Measurements from ENCODE around the gene ARHGAP10. TPM values are rescaled to one million over a fixed set of nuclear protein-coding genes. Genes with fewer than 3 reads are reported as not detected.

ARHGAP10 gene
- total RNA-seq, 1 donor from 2014 or later = 20.2 TPM

GRCh38 chr4:148072789-148073188 is 340.9 kb downstream of the ARHGAP10 start:
- no peaks in the 10 kb centered on the region for H3K79me2 ChIP-seq (ENCODE audit: low read depth)
- H4K20me1 ChIP-seq (ENCODE audit: low read depth) = no peaks in the 10 kb centered on the region
- no peaks in the 10 kb centered on the region for H3F3A ChIP-seq (ENCODE audit: low read depth)
- Mint-ChIP-seq H3K27ac (no peak overlapping the region), H3K4me1 (peaks cover 10% of the 10 kb centered on the region), H3K4me3 (no peak overlapping the region), H3K36me3 (peaks cover 24% of the 10 kb centered on the region), H3K27me3 (ENCODE audit: insufficient read depth, low read depth) (no peaks in the 10 kb centered on the region), H3K9me3 (peaks cover 13% of the 10 kb centered on the region)
- no peak overlapping the region for H3K4me2 ChIP-seq
- H3K27ac ChIP-seq = no peak overlapping the region
- H3K27me3 ChIP-seq = no peaks in the 10 kb centered on the region
- no peak overlapping the region for H3K9ac ChIP-seq
- no peak overlapping the region for H2AFZ ChIP-seq (replicated peaks)
- no peak for DNase-seq (ENCODE audit: low spot score)
- TF ChIP-seq, protein P1, sequence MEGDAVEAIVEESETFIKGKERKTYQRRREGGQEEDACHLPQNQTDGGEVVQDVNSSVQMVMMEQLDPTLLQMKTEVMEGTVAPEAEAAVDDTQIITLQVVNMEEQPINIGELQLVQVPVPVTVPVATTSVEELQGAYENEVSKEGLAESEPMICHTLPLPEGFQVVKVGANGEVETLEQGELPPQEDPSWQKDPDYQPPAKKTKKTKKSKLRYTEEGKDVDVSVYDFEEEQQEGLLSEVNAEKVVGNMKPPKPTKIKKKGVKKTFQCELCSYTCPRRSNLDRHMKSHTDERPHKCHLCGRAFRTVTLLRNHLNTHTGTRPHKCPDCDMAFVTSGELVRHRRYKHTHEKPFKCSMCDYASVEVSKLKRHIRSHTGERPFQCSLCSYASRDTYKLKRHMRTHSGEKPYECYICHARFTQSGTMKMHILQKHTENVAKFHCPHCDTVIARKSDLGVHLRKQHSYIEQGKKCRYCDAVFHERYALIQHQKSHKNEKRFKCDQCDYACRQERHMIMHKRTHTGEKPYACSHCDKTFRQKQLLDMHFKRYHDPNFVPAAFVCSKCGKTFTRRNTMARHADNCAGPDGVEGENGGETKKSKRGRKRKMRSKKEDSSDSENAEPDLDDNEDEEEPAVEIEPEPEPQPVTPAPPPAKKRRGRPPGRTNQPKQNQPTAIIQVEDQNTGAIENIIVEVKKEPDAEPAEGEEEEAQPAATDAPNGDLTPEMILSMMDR (IDR thresholded peaks at IDR 0.05) = no peak
- no peak for TF ChIP-seq EZH2 (IDR thresholded peaks at IDR 0.05)
- no peak for TF ChIP-seq EZH2phosphoT487 (IDR thresholded peaks at IDR 0.05)
- no peaks in the 10 kb centered on the region for H3K4me1 ChIP-seq
- peaks cover 4% of the 10 kb centered on the region for H3K9me3 ChIP-seq (ENCODE audit: low read depth)
- no peaks in the 10 kb centered on the region for H3K36me3 ChIP-seq
- H3K4me3 ChIP-seq = no peak overlapping the region

DNA sequence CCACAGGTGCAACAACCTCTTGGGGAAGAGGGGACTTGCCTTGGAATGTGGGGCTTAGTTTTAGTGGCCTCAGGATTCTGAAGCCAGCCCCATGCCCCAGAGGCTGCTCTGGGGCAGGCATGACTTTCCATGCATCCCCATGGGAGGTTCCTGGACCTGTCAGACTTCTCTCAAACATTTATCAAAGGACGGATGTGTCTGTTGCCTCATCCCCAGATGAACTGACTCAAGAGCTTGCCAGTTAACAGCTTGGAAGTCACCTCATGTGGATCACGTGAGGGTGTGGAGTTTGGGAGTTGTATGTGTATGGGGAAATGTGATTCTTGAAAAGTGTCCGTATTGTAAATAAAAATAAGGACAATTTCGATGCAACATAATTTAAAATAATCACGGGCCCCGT is 341.5 kb downstream of the ARHGAP10 start:
- no peak overlapping the region for H3K4me3 ChIP-seq
- no peak overlapping the region for H3K27ac ChIP-seq
- H3K36me3 ChIP-seq = no peaks in the 10 kb centered on the region
- no peak overlapping the region for H3K9ac ChIP-seq
- peaks cover 24% of the 10 kb centered on the region for H3K36me3 Mint-ChIP-seq
- TF ChIP-seq, protein P1 (IDR thresholded peaks at IDR 0.05) = no peak
- TF ChIP-seq EZH2phosphoT487 (IDR thresholded peaks at IDR 0.05) = no peak
- no peaks in the 10 kb centered on the region for H3K27me3 Mint-ChIP-seq (ENCODE audit: insufficient read depth, low read depth)
- peaks cover 10% of the 10 kb centered on the region for H3K4me1 Mint-ChIP-seq
- H4K20me1 ChIP-seq (ENCODE audit: low read depth) = no peaks in the 10 kb centered on the region
- H3K4me1 ChIP-seq = no peaks in the 10 kb centered on the region
- peaks cover 13% of the 10 kb centered on the region for H3K9me3 Mint-ChIP-seq
- no peak overlapping the region for H3K4me3 Mint-ChIP-seq
- H3K4me2 ChIP-seq = no peak overlapping the region
- no peaks in the 10 kb centered on the region for H3K79me2 ChIP-seq (ENCODE audit: low read depth)
- H3K27ac Mint-ChIP-seq = no peak overlapping the region
- H3F3A ChIP-seq (ENCODE audit: low read depth) = no peaks in the 10 kb centered on the region
- no peak overlapping the region for H2AFZ ChIP-seq (replicated peaks)
- DNase-seq (ENCODE audit: low spot score) = no peak
- peaks cover 4% of the 10 kb centered on the region for H3K9me3 ChIP-seq (ENCODE audit: low read depth)
- H3K27me3 ChIP-seq = no peaks in the 10 kb centered on the region

GRCh38 chr4:148074462-148074861 is 342.6 kb downstream of the ARHGAP10 start:
- no peak overlapping the region for H3K27ac Mint-ChIP-seq
- Histone ChIP-seq H3F3A (ENCODE audit: low read depth) (no peaks in the 10 kb centered on the region), H3K4me2 (no peak overlapping the region), H3K27ac (no peak overlapping the region), H3K4me1 (no peaks in the 10 kb centered on the region), H3K9ac (no peak overlapping the region), H3K27me3 (no peaks in the 10 kb centered on the region), H3K4me3 (no peak overlapping the region), H2AFZ (replicated peaks) (no peak overlapping the region), H3K36me3 (no peaks in the 10 kb centered on the region), H3K79me2 (ENCODE audit: low read depth) (no peaks in the 10 kb centered on the region), H3K9me3 (ENCODE audit: low read depth) (peaks cover 4% of the 10 kb centered on the region), H4K20me1 (ENCODE audit: low read depth) (no peaks in the 10 kb centered on the region)
- peaks cover 24% of the 10 kb centered on the region for H3K36me3 Mint-ChIP-seq
- no peaks in the 10 kb centered on the region for H3K27me3 Mint-ChIP-seq (ENCODE audit: insufficient read depth, low read depth)
- peaks cover 13% of the 10 kb centered on the region for H3K9me3 Mint-ChIP-seq
- no peak for DNase-seq (ENCODE audit: low spot score)
- H3K4me1 Mint-ChIP-seq = peaks cover 10% of the 10 kb centered on the region
- no peak overlapping the region for H3K4me3 Mint-ChIP-seq
- TF ChIP-seq, protein P1 (IDR thresholded peaks at IDR 0.05) = no peak
- no peak for TF ChIP-seq EZH2phosphoT487 (IDR thresholded peaks at IDR 0.05)
- no peak for TF ChIP-seq EZH2 (IDR thresholded peaks at IDR 0.05)

Measured in neural progenitor cell (in vitro differentiated cells).